ENCODE measurements around the gene POLR2F. TPM values are rescaled to one million over a fixed set of nuclear protein-coding genes. Genes with fewer than 3 reads are reported as not detected.

The POLR2F gene
- total RNA-seq, 4 donors from 2014 or later = 84.1 to 152 (median 134) TPM

DNA sequence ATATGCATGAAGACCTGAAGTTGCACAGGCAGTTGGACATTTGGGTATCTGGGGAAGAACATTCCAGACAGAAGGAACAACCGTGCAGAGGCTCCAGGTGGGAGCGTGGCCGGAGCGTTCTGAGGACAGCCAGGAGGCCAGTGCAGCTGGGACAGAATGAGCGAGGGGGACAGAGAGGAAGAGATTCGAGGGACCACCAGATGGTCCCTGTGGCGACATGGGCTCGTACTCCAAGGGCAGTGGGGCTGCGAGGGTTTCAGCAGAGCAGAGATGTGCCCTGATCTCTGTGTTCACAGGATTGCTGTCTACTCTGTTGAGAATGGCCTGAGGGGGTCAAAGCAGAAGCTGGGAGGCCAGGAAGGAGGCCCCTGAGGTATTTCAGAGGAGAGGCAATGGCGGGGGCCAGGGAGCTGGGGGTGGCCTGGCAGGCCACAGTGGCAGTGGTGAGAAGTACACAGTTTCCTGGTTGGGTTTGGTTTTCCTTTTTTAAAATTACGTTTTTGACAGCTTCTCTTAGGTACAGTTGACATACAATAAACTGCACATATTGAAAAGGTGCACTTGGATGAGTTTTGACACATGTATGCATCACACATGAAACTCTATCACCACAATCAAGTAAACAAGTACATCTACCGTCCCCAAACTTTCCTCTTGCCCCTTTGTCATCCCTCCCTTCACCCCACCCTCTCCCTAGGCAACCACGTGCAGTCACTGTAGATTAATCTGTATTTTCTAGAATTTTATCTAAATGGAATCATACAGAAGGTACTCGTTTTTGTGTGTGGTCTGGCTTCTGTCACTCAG is 55.7 kb downstream of the POLR2F start:
- DNase-seq = no peak
- TF ChIP-seq CTCF (IDR thresholded peaks at IDR 0.05 in 4 of 5, conservative IDR thresholded peaks at IDR 0.05 in 1 of 5) = no peak
- no peak for TF ChIP-seq POLR2A (IDR thresholded peaks at IDR 0.05)
- Histone ChIP-seq H3K27ac (no peak overlapping the region), H3K36me3 (no peaks in the 10 kb centered on the region), H3K4me1 (no peaks in the 10 kb centered on the region), H3K27me3 (no peaks in the 10 kb centered on the region), H3K9me3 (no peaks in the 10 kb centered on the region), H3K4me3 (no peak overlapping the region)
- intact Hi-C loops (cut with DNase I; ENCODE audit: low total_unique reads) = no loop called here
- in situ Hi-C loops (cut with MboI; ENCODE audit: low sequenced_read_pairs in 4 of 4) = no loop called here
- no peak for ATAC-seq

DNA sequence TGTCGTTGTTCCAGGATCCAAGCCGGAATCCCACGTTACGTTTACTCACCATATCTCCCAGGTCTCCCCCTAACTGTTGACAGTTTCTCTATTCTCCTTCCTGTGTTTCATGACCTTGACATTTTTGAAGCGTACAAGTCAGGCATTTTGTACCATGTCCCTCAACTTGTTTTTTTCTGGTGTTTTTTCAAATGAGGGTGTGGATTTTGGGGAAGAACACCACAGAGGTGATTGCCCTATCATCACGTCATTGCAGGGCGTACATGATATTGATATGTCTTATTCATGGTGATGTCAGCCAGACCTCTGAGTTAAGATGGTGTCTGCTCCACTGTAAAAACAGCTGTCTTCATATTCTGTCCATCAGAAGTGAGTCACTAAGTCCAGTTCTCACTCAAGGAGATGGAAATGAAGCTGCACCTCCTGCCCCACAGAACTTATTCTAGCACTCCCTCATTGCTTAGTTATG is 59.1 kb downstream of the POLR2F start:
- no peak for ATAC-seq
- Histone ChIP-seq H3K27me3 (no peaks in the 10 kb centered on the region), H3K36me3 (no peaks in the 10 kb centered on the region), H3K4me3 (no peak overlapping the region), H3K9me3 (no peaks in the 10 kb centered on the region), H3K4me1 (peaks cover 2 to 9% of the 10 kb centered on the region in 2 donors), H3K27ac (no peak overlapping the region)
- intact Hi-C loops (cut with DNase I; ENCODE audit: low total_unique reads) = no loop called here
- in situ Hi-C loops (cut with MboI; ENCODE audit: low sequenced_read_pairs in 4 of 4) = no loop called here
- no peak for TF ChIP-seq CTCF (IDR thresholded peaks at IDR 0.05 in 4 of 5, conservative IDR thresholded peaks at IDR 0.05 in 1 of 5)
- no peak for TF ChIP-seq POLR2A (IDR thresholded peaks at IDR 0.05)
- DNase-seq = no peak

GRCh38 chr22:38014083-38014482 is 60.6 kb downstream of the POLR2F start:
- intact Hi-C loops (cut with DNase I; ENCODE audit: low total_unique reads) (no loop called here), in situ Hi-C loops (cut with MboI; ENCODE audit: low sequenced_read_pairs in 4 of 4) (no loop called here)
- no peaks in the 10 kb centered on the region for H3K9me3 ChIP-seq
- H3K27ac ChIP-seq = no peak overlapping the region
- H3K27me3 ChIP-seq = no peaks in the 10 kb centered on the region
- H3K4me1 ChIP-seq = peaks cover 6 to 14% of the 10 kb centered on the region in 2 donors
- ATAC-seq (no peak), DNase-seq (no peak)
- H3K4me3 ChIP-seq = no peak overlapping the region
- TF ChIP-seq CTCF (IDR thresholded peaks at IDR 0.05 in 4 of 5, conservative IDR thresholded peaks at IDR 0.05 in 1 of 5) (no peak), POLR2A (IDR thresholded peaks at IDR 0.05) (no peak)
- H3K36me3 ChIP-seq = no peaks in the 10 kb centered on the region

DNA sequence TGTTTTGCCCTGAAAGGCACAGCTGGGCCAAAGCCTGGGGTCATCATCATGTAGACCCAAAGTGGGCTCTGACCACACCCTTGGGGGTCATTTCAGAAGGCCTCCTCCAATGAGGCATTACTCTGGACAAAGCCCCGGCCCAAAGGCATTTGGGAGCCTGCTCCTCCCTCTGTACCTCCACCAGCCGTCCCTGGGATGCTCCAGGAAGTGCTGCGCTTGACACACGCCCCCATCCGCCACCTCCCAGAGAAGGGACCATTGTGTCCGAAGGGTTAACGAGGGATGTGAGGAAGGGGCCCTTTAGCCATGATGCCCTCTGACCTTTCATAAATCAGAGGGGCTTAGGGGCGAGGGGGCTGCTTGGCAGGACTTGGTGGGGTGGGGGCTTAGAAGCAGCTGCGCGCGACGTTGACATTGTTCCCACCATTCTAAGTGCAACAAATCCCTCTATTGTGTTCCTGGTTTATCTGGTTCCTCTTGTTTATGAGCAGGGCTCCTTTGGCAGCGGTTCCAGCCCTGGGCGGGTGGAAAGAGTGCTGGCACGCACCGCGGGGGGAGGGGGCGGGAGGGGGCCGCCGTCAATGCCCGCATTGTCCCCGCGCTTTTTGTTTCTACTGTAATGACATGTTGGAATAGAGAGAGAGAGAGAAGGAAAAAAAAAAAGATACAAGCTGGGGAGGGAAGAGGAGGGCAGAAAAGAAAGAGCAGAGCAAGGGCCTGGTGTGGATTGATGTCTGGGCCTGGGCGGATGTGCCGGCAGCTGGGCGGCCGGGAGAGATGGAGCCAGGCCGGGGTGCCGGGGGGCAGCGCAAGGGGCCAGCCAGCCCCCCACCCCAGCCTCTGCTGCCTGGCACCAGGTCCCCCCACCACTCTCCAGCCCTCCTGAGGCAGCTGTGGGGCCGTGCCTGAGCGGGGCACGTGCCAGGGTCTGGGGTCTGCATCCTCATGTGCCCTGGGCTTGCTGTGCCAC is 63.0 kb downstream of the POLR2F start:
- in situ Hi-C loops (cut with MboI; ENCODE audit: low sequenced_read_pairs in 4 of 4) = no loop called here
- no peak for ATAC-seq

More for the DNA sequence above, 63.0 kb downstream of the POLR2F start:
- Histone ChIP-seq H3K4me1 (peaks cover 6 to 14% of the 10 kb centered on the region in 2 donors), H3K27ac (no peak overlapping the region), H3K36me3 (no peaks in the 10 kb centered on the region), H3K27me3 (no peaks in the 10 kb centered on the region), H3K4me3 (no peak overlapping the region), H3K9me3 (no peaks in the 10 kb centered on the region)
- TF ChIP-seq POLR2A (IDR thresholded peaks at IDR 0.05) = no peak
- no peak for TF ChIP-seq CTCF (IDR thresholded peaks at IDR 0.05 in 4 of 5, conservative IDR thresholded peaks at IDR 0.05 in 1 of 5)
- DNase-seq = no peak
- intact Hi-C loops (cut with DNase I; ENCODE audit: low total_unique reads) = no loop called here
